CD4-positive, alpha-beta T cell treated with Interleukin-4 for 4 hours (primary cell): ENCODE measurements around the gene FCHSD2.
"Not testable (repeated sequence)": the region's sequence is repeated elsewhere in the genome, so short reads cannot be mapped to it uniquely, and the experiment has no call there.

Experiments used
- DNase-seq: peaks from one replicate; pipeline ENCODE4 v3.0.0-alpha.2; 2020

FCHSD2 gene

DNA sequence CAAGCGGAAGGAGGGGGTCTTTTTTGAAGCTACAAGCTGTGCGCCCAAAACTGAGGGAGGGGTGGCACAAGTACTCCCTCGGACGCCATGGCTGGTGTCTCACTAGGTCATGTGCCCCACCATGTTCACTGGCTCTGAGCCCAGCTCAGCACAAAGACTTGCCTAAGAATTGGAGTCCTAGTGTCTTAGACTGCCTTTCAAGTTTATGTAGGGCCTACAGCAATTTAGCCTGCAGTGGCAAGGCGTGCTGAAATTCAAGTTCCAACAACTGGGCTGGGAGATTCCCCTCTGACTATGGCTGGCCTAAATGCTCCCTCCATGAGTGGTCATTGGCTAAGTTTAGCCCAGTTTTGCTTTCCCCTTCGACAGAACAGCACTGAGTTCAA lies 27.3 kb downstream of the FCHSD2 start:
- no peak for DNase-seq

- DNase-seq = no peak
Observed at GRCh38 chr11:73114110-73114834, 27.8 kb downstream of the FCHSD2 start.

DNA sequence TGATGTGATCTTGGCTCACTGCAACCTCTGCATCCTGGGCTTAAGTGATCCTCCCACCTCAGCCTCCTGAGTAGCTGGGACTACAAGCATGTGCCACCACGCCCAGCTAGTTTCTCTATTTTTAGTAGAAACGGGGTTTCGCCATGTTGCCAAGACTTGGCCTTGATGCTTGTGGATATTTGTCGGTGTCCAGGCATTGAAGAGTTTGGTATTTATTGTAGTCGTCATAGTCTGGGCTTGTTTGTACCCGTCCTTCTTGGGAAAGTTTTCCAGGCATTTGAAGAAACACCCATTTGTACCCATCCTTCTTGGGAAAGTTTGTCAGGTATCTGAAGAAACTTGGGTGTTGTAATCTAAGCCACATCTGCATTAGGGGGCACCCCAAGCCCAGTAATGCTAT lies 28.7 kb downstream of the FCHSD2 start:
- no peak for DNase-seq

GRCh38 chr11:73107597-73107996 lies 34.5 kb downstream of the FCHSD2 start:
- DNase-seq = no peak

DNA sequence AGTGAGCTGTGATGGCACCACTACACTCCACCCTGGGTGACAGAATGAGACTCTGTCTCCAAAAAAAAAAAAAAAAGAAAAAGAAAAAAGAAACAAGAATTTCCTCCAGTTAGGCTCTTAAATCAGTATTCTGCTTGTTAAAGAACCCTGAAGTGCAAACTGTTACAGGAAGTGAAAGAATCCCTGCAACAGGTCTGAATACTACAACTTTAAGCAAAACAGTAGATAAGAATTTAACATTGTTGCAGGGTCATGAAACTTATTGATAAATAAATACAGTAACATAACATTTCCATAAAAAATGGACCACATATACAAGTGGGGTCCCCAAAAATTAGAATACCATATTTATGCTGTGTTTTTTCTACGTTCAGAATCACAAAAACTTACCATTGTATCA lies 35.8 kb downstream of the FCHSD2 start:
- DNase-seq = no peak

GRCh38 chr11:73100578-73100977 lies 41.5 kb downstream of the FCHSD2 start:
- DNase-seq = no peak

DNA sequence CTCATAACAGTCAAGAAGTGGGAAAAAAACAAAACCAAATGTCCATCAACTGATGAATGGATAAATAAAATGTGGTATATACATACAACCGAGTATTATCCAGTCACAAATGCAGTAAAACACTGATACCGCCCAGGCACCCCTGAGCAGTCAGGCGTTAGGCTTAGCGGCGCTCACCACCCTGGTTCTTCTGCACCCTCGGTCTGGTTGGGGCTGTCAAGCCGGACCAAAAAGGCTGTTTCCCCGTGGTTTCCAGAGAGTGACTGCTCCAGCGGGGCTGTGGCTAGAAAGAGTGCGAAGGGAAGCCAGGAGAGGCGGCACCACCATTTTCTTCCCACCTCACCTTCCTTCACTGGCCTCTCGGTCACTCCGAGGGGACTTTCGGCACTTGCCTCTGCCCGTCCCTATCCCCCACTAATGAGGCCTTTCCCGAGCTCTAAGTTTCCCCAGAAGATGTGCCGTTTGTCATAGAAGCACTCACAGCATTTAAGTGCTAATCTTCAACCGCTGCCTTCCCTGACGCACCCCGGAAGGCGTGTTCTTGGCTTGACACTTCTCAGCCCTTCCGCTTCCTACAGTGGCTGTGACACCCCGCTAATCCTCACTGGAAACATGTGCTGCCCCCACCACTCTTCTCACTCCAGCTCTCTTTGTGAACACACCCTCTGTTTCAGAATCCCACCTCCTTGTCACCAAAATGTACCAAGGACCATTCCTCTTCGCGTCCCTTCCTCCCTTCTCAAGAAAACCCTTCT lies 42.4 kb downstream of the FCHSD2 start:
- no peak for DNase-seq

DNA sequence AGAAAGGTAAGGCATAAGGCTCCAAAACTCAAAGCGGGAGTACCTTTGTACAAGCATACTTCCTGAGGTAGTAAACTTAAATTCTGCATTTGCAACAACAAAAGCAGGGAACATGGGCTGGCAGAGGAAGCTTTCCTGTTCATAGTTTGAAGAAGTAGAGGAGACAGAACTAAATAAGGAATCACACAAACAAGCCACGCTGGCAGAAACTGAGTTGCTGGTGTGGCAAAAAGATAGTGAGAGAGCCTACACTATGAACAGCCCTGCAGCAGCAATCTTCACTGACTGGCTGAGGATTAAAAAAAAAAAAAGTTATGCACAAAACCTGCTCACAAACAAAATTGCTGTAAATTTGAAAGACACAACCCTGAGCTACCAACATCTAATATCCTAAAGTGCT lies 46.5 kb downstream of the FCHSD2 start:
- no peak for DNase-seq

GRCh38 chr11:73091521-73092305 lies 50.4 kb downstream of the FCHSD2 start:
- DNase-seq = no peak

- DNase-seq = no peak
Observed at GRCh38 chr11:73087730-73088129, 54.4 kb downstream of the FCHSD2 start.

DNA sequence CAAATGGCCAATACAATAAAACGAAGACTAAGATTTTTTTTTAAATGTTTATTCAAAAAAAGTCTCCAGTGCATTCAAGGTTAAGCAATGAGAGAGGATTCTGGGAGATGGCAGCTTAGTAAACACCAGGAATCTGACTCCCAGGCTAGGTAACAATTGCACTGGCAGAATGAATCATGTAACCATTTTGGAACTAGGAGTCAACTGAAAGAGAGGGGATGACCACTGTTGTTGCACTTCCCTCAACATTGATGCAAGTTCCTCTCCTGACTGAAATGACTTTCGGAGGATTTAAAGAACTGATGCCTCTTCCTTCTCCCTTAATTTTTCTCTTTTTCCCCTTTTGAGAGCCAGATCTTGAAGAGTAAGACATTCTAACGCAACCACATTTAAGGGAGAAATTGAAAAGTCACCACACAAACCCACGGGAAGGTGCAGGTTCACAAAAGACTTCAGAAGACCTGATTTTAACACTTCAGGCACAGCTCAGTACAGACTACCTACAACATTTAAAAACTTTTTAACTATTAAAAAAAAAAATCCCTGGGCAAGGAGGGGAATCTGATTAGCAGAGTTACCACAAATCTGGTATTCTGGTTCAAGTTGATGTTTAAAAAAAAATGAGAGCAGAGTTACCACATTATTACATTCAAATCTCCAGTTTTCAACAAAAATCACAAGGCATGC lies 56.8 kb downstream of the FCHSD2 start:
- no peak for DNase-seq

- no peak for DNase-seq
Observed at GRCh38 chr11:73078631-73079030, 63.5 kb downstream of the FCHSD2 start.

DNA sequence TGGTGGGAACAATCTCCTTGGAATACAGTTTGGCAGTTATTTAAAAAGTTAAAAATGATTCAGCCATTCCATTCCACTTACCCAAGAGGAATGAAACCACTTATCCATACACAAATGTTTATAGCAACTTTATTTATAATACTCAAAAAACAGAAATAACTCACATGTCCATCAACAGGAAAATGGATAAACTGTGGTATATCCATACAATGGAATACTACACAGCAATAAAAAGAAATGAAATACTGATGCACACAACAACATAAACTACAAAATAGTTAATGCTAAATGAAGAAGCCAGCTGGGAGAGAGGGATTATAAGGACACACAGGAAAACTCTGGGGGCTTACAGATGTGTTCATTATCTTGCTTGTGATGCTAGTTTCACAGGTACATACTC lies 64.7 kb downstream of the FCHSD2 start:
- no peak for DNase-seq

GRCh38 chr11:73074319-73074718 lies 67.8 kb downstream of the FCHSD2 start:
- DNase-seq = no peak

- DNase-seq = peak; percentile 29
Observed at GRCh38 chr11:73072935-73073481, 69.1 kb downstream of the FCHSD2 start.

DNA sequence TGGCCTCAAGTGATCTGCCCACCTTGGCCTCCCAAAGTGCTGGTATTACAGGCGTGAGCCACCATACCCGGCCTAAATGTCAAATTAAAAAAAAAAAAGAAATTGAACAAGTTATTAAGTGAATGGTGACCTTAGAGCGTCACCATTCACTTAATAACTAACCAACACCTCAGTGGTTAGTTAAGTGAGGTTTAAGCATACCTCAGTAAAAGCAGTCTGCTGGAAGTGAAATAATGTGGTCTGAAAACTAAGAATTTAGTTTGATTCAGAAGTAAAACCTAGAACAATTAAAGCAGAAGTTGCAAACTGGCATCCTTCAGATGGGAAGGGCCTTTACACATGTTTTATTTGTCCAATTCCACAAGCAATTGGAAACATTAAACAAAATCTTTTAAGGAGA lies 71.5 kb downstream of the FCHSD2 start:
- no peak for DNase-seq

- not testable (repeated sequence) for DNase-seq
Observed at GRCh38 chr11:73061857-73062424, 80.2 kb downstream of the FCHSD2 start.

- DNase-seq = not testable (repeated sequence)
Observed at GRCh38 chr11:73061434-73061833, 80.7 kb downstream of the FCHSD2 start.

DNA sequence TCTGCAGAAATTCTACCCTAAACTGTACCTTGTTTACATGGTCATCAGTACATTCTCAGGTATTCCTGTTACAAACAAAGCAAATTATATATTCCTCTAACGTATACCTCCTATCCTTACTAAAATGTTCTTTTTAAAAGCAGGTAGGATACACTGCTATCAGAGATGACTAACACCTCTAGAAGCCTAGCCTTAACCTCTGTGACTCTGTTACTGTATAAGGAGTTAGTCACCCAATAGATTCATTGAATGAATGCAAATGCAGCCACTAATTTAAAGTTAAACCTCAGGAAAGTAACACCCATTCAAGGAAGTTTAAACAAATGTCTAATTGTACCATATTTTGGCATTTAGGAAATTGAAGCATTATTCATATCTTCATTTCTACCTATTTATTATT lies 82.2 kb downstream of the FCHSD2 start:
- no peak for DNase-seq

DNA sequence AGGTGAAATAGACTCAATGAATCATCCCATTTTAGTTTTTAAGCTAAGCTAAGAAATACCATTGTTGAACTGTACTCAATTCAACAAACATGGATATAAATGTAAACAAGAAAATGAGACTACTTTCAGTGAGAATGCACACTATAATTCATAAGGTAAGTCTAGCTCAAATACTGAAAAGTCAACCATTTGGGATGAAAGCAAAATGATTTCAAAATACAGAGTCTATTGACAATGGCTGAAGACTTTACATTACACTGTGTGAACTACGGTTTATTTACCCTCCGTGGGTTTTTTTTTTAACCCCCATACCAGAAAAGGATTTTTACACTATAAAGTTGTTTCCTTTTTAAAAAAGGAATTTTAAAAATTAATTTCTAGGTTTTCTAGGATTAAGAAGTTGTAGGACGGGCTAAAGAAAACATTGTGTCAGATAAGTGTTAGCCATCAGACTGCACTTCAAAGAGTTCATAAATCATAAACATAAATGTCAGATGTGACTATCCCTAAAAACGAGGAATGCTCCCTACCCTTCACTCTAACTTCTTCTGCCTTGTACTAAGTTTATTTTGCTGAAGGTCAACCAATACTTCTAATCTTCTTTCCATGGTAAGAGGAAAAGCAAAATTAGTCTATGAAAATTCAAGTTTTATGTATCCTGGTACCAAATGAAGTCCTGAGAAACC lies 83.0 kb downstream of the FCHSD2 start:
- no peak for DNase-seq

DNA sequence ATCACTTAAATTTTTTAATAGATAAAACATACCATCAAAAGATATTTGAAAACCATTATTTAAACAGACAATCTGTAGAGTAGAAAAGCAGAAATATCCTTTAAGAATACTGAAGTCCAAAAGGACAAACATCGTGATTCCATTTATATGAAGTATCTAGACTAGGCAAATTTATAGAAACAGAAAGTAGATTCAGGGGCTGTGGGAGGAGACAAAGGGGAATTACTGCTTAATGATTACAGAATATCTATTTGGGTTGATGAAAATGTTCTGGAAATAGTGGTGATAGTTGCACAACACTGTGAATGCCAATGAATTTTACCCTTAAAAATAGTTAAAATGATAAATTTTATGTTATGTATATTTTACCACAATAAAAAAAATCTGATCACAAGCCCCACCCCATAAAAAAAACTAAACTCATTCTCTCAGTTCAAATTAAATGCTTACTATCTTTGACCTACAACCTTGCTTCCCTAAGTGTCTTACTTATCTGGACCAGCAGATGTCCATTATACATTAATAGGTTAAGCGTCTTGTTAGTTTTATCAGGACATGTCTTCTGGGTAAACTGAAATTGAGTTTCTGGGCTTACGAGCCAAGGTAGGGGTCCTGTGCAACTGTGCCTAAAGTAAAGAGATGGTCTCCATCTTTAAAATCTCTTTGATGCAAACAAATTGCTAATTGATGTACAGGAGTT lies 86.3 kb downstream of the FCHSD2 start:
- DNase-seq = no peak
